PC-3 (cell line): Measurements from ENCODE around the gene PITRM1.

Experiments
- EZH2 ChIP-seq: fragments of 300-600 bp; sonication (generic); IDR thresholded peaks from one replicate; pipeline ENCODE4 v1.6.1; 2017; ENCODE audit warnings: antibody characterized with exemption, mild to moderate bottlenecking, low read length; ENCODE audit not compliant: unreplicated experiment
- EZH2phosphoT487 ChIP-seq: fragments of 300-600 bp; sonication (generic); IDR thresholded peaks from 2 replicates; pipeline ENCODE4 v1.6.1; 2018; ENCODE audit warnings: mild to moderate bottlenecking, antibody characterized with exemption, low read length, borderline replicate concordance
- TF ChIP-seq, protein P1 (sequence below): fragments of 300-600 bp; sonication (generic); conservative IDR thresholded peaks from 2 replicates; pipeline ENCODE4 v1.5.1; 2017; ENCODE audit warnings: antibody characterized with exemption, low read depth, mild to moderate bottlenecking, low read length

DNA sequence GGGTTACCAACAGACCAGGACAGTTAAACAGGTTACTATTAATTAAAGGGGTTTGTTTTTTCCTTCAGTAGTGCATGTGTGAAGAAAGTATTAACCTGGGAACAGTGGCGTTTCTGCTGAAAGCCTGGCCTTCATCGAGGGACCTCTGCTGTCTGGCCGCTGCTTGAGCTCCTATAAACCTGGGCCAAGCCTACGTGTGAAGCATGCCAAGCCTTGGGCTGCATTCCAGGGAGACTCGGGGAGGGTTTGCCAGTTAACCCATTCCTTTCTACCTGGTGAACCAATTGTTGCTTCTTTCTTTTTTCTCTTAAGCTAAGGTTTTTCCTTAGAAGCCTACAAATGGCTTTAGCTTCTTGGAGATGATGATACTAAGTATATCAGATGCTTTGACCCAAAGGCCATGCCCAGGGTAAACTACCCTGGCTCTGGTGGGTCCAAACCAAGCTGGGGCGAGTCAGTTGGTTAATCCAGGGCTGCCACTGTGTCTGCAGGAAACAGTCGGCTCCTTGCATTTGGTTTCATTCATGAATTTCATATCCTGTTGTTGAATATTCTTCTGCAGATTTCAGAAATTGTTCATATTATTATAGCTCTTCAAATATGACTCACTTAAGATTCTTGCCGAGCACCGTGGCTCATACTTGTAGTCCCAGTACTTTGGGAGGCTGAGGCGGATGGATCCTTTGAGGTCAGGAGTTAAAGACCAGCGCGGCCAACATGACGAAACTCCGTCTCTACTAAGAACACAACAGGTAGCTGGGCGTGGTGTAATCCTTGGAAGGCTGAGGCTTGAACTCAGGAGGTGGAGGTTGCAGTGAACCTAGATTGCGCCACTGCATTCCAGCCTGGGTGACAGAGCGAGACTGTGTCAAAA lies 81.4 kb downstream of the PITRM1 start:
- TF ChIP-seq, protein P1, sequence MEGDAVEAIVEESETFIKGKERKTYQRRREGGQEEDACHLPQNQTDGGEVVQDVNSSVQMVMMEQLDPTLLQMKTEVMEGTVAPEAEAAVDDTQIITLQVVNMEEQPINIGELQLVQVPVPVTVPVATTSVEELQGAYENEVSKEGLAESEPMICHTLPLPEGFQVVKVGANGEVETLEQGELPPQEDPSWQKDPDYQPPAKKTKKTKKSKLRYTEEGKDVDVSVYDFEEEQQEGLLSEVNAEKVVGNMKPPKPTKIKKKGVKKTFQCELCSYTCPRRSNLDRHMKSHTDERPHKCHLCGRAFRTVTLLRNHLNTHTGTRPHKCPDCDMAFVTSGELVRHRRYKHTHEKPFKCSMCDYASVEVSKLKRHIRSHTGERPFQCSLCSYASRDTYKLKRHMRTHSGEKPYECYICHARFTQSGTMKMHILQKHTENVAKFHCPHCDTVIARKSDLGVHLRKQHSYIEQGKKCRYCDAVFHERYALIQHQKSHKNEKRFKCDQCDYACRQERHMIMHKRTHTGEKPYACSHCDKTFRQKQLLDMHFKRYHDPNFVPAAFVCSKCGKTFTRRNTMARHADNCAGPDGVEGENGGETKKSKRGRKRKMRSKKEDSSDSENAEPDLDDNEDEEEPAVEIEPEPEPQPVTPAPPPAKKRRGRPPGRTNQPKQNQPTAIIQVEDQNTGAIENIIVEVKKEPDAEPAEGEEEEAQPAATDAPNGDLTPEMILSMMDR = no peak
- no peak for TF ChIP-seq EZH2
- no peak for TF ChIP-seq EZH2phosphoT487
